GM13976 (cell line): ENCODE data around the gene AKAP12.

Source experiments
- DNase-seq: peaks from one replicate; pipeline ENCODE4 v3.0.0; 2012; ENCODE audit warnings: low spot score
- CTCF ChIP-seq: IDR thresholded peaks from 2 replicates; pipeline ENCODE4 v1.5.1; 2012; ENCODE audit warnings: borderline replicate concordance, mild to moderate bottlenecking; ENCODE audit not compliant: insufficient read depth; ENCODE audit errors: extremely low read depth, missing control alignments, control extremely low read depth
- in situ Hi-C: fragments of 300-500 bp; cut with MboI; formaldehyde crosslinking; loops from one replicate; pipeline ENCODE4 v1.12.0; 2022; ENCODE audit warnings: low sequenced_read_pairs, mixed read lengths, inconsistent platforms; ENCODE audit not compliant: unreplicated experiment

The AKAP12 gene

DNA sequence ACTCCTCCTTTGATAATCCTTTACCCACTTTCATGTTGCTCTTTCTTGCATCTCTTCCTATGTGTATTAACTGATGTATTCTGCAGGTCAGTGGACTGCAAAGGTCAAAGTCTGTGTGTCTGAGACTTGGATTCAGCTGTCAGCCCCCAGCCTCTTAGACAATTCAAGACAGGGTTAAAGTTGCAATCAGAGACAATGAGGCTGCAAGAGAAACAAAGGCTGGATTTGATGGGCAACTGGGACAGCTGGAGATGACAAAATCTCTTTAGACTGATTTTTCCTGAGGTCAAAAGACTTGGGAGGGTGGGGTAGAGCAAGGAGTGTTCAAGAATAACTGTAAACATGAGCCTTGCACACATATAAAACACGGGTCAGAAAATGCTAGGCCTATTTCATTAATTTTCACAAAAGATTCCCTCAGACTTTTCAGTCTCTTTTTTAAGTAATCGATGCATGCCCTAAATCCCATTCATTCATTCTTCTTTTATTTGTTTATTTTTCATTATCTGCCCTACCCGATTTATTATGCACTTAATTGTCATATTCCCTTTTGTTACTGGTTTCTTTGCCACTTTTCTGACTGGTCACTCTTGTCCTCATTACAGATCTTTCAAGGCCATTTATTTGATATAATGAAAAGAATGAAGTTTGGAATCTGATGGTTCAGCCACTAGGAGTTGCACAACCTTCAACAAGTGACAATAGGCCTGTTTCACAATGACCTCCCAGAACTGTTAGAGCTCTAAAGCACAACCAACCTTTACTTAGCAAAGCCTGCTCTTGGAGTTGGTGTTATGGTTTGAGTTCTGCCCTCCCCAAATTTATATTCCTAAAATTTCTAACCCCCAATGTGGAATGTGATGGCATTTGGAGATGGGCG lies 33.8 kb upstream of the AKAP12 start:
- no peak for DNase-seq
- in situ Hi-C loops: no loop called here
- no peak for TF ChIP-seq CTCF

DNA sequence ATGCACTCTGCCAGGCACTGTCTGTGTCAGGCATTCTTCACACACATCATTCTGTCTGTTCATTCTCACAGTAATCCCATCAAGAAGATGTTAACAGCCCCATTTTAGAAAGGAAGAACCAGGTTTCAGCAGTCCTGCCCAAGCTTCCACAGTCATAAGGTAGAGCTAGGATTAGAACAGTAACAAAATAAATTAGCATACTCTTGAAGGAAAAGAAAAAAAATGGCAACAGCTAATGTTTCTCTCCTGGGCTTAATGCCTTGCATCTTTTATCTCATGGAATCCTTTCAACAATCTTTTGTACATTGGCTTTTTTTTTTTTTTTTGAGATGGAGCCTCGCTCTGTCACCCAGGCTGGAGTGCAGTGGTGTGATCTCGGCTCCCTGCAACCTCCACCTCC lies 32.1 kb upstream of the AKAP12 start:
- in situ Hi-C loops: no loop called here
- DNase-seq: no peak
- no peak for TF ChIP-seq CTCF

GRCh38 chr6:151209071-151209831 lies 30.5 kb upstream of the AKAP12 start:
- no peak for TF ChIP-seq CTCF
- in situ Hi-C loops: no loop called here
- DNase-seq: no peak

DNA sequence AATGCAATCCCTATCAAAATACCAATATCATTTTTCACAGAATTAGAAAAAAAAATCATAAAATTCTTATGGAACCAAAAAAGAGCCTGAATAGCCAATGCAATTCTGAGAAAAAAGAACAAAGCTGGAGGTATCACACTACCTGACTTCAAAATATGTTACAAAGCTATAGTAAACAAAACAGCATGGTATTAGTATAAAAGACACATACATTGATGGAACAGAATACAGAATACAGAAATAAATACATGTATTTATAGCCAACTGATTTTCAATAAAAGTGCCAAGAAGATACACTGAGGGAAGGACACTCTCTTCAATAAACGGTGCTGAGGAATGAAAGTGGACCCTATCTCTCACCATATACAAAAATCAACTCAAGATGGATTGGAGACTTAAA lies 28.7 kb upstream of the AKAP12 start:
- in situ Hi-C loops: no loop called here
- TF ChIP-seq CTCF: no peak
- no peak for DNase-seq

DNA sequence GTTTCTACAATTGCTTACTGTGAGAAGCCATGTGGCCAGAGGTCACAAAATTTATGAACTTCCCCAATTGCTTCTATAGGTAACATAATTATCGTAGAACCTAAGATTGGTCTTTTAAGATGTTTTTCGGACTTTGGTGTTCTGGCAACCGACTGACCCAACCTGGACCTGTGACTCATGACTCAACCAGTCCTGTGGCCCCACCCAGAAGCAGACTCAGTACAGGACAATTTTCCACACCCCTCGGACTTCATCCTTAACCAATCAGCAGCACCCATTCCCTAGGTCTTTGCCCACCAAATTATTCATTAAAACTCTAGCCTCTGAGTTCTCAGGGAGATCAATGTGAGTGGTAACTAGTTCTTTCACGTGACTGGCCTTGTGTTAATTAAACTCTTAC lies 26.4 kb upstream of the AKAP12 start:
- in situ Hi-C loops: no loop called here
- no peak for DNase-seq
- no peak for TF ChIP-seq CTCF

- no peak for DNase-seq
- in situ Hi-C loops: no loop called here
- no peak for TF ChIP-seq CTCF
These were observed 23.8 kb upstream of the AKAP12 start for GRCh38 chr6:151215999-151216398.
